Mesenchymal stem cell (in vitro differentiated cells and primary cell): ENCODE measurements around the gene AIG1.

ENCODE experiments used
- DNase-seq: peaks from one replicate; pipeline ENCODE4 v3.0.0-alpha.2; 2013
- H2AFZ ChIP-seq: one replicate; pipeline ENCODE4 v1.6.1; 2013; ENCODE audit warnings: low read depth, mild to moderate bottlenecking, control low read depth, inconsistent platforms, low read length, moderate library complexity
- H2AK5ac ChIP-seq: 2 replicates; pipeline ENCODE4 v1.6.1; 2013; ENCODE audit warnings: low read length, moderate library complexity, mild to moderate bottlenecking, inconsistent platforms; ENCODE audit not compliant: severe bottlenecking
- H2BK120ac ChIP-seq: one replicate; pipeline ENCODE4 v1.6.1; 2013; ENCODE audit warnings: low read depth, mild to moderate bottlenecking, inconsistent platforms, low read length, moderate library complexity
- H2BK12ac ChIP-seq, 2 experiments: one replicate each; pipeline ENCODE4 v1.6.1; 2013; ENCODE audit warnings: inconsistent platforms in 2 of 2, low read length in 2 of 2, mild to moderate bottlenecking in 2 of 2, moderate library complexity in 2 of 2, control low read depth in 1 of 2
- H2BK15ac ChIP-seq: one replicate; pipeline ENCODE4 v1.6.1; 2013; ENCODE audit warnings: mild to moderate bottlenecking, low read depth, inconsistent platforms; ENCODE audit not compliant: poor library complexity, severe bottlenecking
- H2BK5ac ChIP-seq: 2 replicates; pipeline ENCODE4 v1.6.1; 2013; ENCODE audit warnings: low read depth, mild to moderate bottlenecking, low read length, control low read depth, inconsistent platforms; ENCODE audit not compliant: poor library complexity, severe bottlenecking
- H3K14ac ChIP-seq, 2 experiments: one replicate each; pipeline ENCODE4 v1.6.1; 2013; ENCODE audit warnings: inconsistent platforms in 2 of 2, low read length in 2 of 2, control low read depth in 1 of 2, mild to moderate bottlenecking in 1 of 2, moderate library complexity in 1 of 2
- H3K18ac ChIP-seq, 2 experiments: one replicate each; pipeline ENCODE4 v1.6.1; 2013; ENCODE audit warnings: inconsistent platforms in 2 of 2, low read length in 2 of 2, control low read depth in 1 of 2, low read depth in 1 of 2, mild to moderate bottlenecking in 1 of 2
- H3K23ac ChIP-seq, 2 experiments: one replicate each; pipeline ENCODE4 v1.6.1; 2013; ENCODE audit warnings: inconsistent platforms in 2 of 2, low read length in 2 of 2, mild to moderate bottlenecking in 2 of 2, moderate library complexity in 2 of 2, control low read depth in 1 of 2
- H3K27ac ChIP-seq: 2 replicates; pipeline ENCODE4 v1.5.1; 2013; ENCODE audit warnings: mild to moderate bottlenecking, moderate library complexity, low read length, control low read depth, inconsistent platforms; ENCODE audit not compliant: poor library complexity, severe bottlenecking
- H3K27me3 ChIP-seq, 2 experiments: 2 replicates each; pipeline versions ENCODE4 v1.6.1 to v1.7.0; 2013; ENCODE audit warnings: low read length in 2 of 2, mild to moderate bottlenecking in 2 of 2, moderate library complexity in 2 of 2, control low read depth in 1 of 2, inconsistent platforms in 1 of 2; ENCODE audit not compliant: control insufficient read depth in 1 of 2, insufficient read depth in 1 of 2
- H3K36me3 ChIP-seq, 2 experiments: 2 replicates each; pipeline versions ENCODE4 v1.6.1 to v1.7.0; 2013; ENCODE audit warnings: low read length in 2 of 2, control low read depth in 1 of 2, inconsistent platforms in 1 of 2, low read depth in 1 of 2, mild to moderate bottlenecking in 1 of 2; ENCODE audit not compliant: insufficient read depth in 2 of 2, control insufficient read depth in 1 of 2
- H3K4ac ChIP-seq, 2 experiments: one replicate each; pipeline ENCODE4 v1.6.1; 2013; ENCODE audit warnings: inconsistent platforms in 2 of 2, low read length in 2 of 2, mild to moderate bottlenecking in 2 of 2, moderate library complexity in 2 of 2, control low read depth in 1 of 2, low read depth in 1 of 2
- H3K4me1 ChIP-seq: 2 replicates; pipeline ENCODE4 v1.6.1; 2013; ENCODE audit warnings: low read depth, low read length, control low read depth; ENCODE audit not compliant: control insufficient read depth, insufficient read depth
- H3K4me2 ChIP-seq: 2 replicates; pipeline ENCODE4 v1.6.1; 2013; ENCODE audit warnings: low read length, mild to moderate bottlenecking, inconsistent platforms; ENCODE audit not compliant: poor library complexity, severe bottlenecking
- H3K4me3 ChIP-seq, 2 experiments: 2 replicates each; pipeline versions ENCODE4 v1.5.1 to v1.7.0; 2013; ENCODE audit warnings: low read length in 2 of 2, mild to moderate bottlenecking in 2 of 2, control low read depth in 1 of 2, low read depth in 1 of 2; ENCODE audit not compliant: insufficient read depth in 1 of 2
- H3K79me1 ChIP-seq: replicated peaks from 2 replicates; pipeline ENCODE4 v1.6.1; 2013; ENCODE audit warnings: mild to moderate bottlenecking, control low read depth, low read length, inconsistent platforms; ENCODE audit not compliant: poor library complexity, severe bottlenecking
- H3K9ac ChIP-seq: 2 replicates; pipeline ENCODE4 v1.7.0; 2013; ENCODE audit warnings: mild to moderate bottlenecking, low read length, moderate library complexity
- H3K9me3 ChIP-seq: 2 replicates; pipeline ENCODE4 v1.7.0; 2013; ENCODE audit warnings: mild to moderate bottlenecking, low read length; ENCODE audit not compliant: control insufficient read depth
- H4K8ac ChIP-seq: one replicate; pipeline ENCODE4 v1.6.1; 2013; ENCODE audit warnings: inconsistent platforms, mild to moderate bottlenecking, low read length, moderate library complexity
- H4K91ac ChIP-seq: one replicate; pipeline ENCODE4 v1.6.1; 2013; ENCODE audit warnings: mild to moderate bottlenecking, low read length, inconsistent platforms
- WGBS: methylation state at CpG from one replicate; pipeline ENCODE4 v1.1.7; 2013; ENCODE audit warnings: mixed read lengths; 5-methylcytosine and 5-hydroxymethylcytosine counted together

Gene AIG1

GRCh38 chr6:143323729-143324470, 263.2 kb downstream of the AIG1 start:
- Histone ChIP-seq H3K4ac (no peak overlapping the region), H3K79me1 (no peaks in the 10 kb centered on the region), H3K27ac (no peak overlapping the region), H2BK15ac (no peak overlapping the region), H3K9me3 (no peaks in the 10 kb centered on the region), H2AFZ (no peak overlapping the region), H4K8ac (no peak overlapping the region), H2AK5ac (no peak overlapping the region), H3K4me3 (no peak overlapping the region), H3K4me2 (no peak overlapping the region), H3K36me3 (no peaks in the 10 kb centered on the region), H3K14ac (no peak overlapping the region), H4K91ac (no peak overlapping the region), H3K4me1 (no peaks in the 10 kb centered on the region), H3K27me3 (no peaks in the 10 kb centered on the region), H3K18ac (no peak overlapping the region), H2BK5ac (no peak overlapping the region), H2BK120ac (no peak overlapping the region), H2BK12ac (no peak overlapping the region), H3K9ac (no peak overlapping the region), H3K23ac (no peak overlapping the region)
- WGBS = 73% methylated on average over 3 of the region's 3 CpGs
- peak; percentile 4 for DNase-seq

GRCh38 chr6:143325379-143326140, 264.9 kb downstream of the AIG1 start:
- Histone ChIP-seq H3K4me1 (no peaks in the 10 kb centered on the region), H2BK5ac (no peak overlapping the region), H3K14ac (no peak overlapping the region), H2BK12ac (no peak overlapping the region), H3K4ac (no peak overlapping the region), H3K4me2 (no peak overlapping the region), H3K18ac (no peak overlapping the region), H2BK120ac (no peak overlapping the region), H2AK5ac (no peak overlapping the region), H3K4me3 (no peak overlapping the region), H3K9me3 (no peaks in the 10 kb centered on the region), H3K27ac (no peak overlapping the region), H3K27me3 (no peaks in the 10 kb centered on the region), H2BK15ac (no peak overlapping the region), H2AFZ (no peak overlapping the region), H3K23ac (no peak overlapping the region), H3K36me3 (no peaks in the 10 kb centered on the region), H3K9ac (no peak overlapping the region), H4K8ac (no peak overlapping the region), H3K79me1 (no peaks in the 10 kb centered on the region), H4K91ac (no peak overlapping the region)
- WGBS = 38% methylated on average over 1 of the region's 1 CpG
- peak; percentile 35 for DNase-seq

GRCh38 chr6:143328876-143329275, 268.2 kb downstream of the AIG1 start:
- Histone ChIP-seq H3K36me3 (no peaks in the 10 kb centered on the region), H3K23ac (no peak overlapping the region), H2BK5ac (no peak overlapping the region), H2BK120ac (no peak overlapping the region), H3K27ac (no peak overlapping the region), H3K4me2 (no peak overlapping the region), H3K18ac (no peak overlapping the region), H3K14ac (no peak overlapping the region), H3K9me3 (no peaks in the 10 kb centered on the region), H3K4ac (no peak overlapping the region), H3K9ac (no peak overlapping the region), H3K79me1 (no peaks in the 10 kb centered on the region), H2AFZ (no peak overlapping the region), H2AK5ac (no peak overlapping the region), H2BK15ac (no peak overlapping the region), H4K91ac (no peak overlapping the region), H2BK12ac (no peak overlapping the region), H3K27me3 (no peaks in the 10 kb centered on the region), H4K8ac (no peak overlapping the region), H3K4me3 (no peak overlapping the region), H3K4me1 (no peaks in the 10 kb centered on the region)
- peak; percentile 9 for DNase-seq
- WGBS = 10% methylated on average over 1 of the region's 1 CpG

- no peak overlapping the region for H2AFZ ChIP-seq
These were observed 268.6 kb downstream of the AIG1 start for GRCh38 chr6:143329323-143329722.

More at GRCh38 chr6:143329323-143329722, 268.6 kb downstream of the AIG1 start:
- Histone ChIP-seq H3K4me1 (no peaks in the 10 kb centered on the region), H3K23ac (no peak overlapping the region), H3K14ac (no peak overlapping the region), H3K9me3 (no peaks in the 10 kb centered on the region), H2BK15ac (no peak overlapping the region), H3K4me2 (no peak overlapping the region), H3K27ac (no peak overlapping the region), H2AK5ac (no peak overlapping the region), H4K91ac (no peak overlapping the region), H2BK12ac (no peak overlapping the region), H3K4ac (no peak overlapping the region), H3K79me1 (no peaks in the 10 kb centered on the region), H2BK5ac (no peak overlapping the region), H4K8ac (no peak overlapping the region), H3K4me3 (no peak overlapping the region), H2BK120ac (no peak overlapping the region), H3K18ac (no peak overlapping the region), H3K36me3 (no peaks in the 10 kb centered on the region), H3K9ac (no peak overlapping the region), H3K27me3 (no peaks in the 10 kb centered on the region)
- DNase-seq = no peak
- WGBS = 86% methylated on average over 2 of the region's 3 CpGs
